Measurements from ENCODE around the gene KRTAP8-1.

Gene KRTAP8-1

GRCh38 chr21:30813174-30813573 lies at the start of gene KRTAP8-1:
TSS of gene KRTAP8-1 (minus strand) at chr21:30813274. CDS start at chr21:30813220, 54 bp downstream.
- DNase-seq = no peak

- no peak for DNase-seq
Measured at GRCh38 chr21:30847627-30848500, 34.8 kb upstream of the KRTAP8-1 start.

GRCh38 chr21:30842990-30843389 lies 29.9 kb upstream of the KRTAP8-1 start:
- DNase-seq = no peak

- DNase-seq = no peak
Measured at GRCh38 chr21:30839304-30839703, 26.2 kb upstream of the KRTAP8-1 start.

- DNase-seq = no peak
Measured at GRCh38 chr21:30838536-30838935, 25.5 kb upstream of the KRTAP8-1 start.

- no peak for DNase-seq
Measured at GRCh38 chr21:30831194-30831765, 18.2 kb upstream of the KRTAP8-1 start.

GRCh38 chr21:30829659-30830058 lies 16.6 kb upstream of the KRTAP8-1 start, which contains the start of gene KRTAP7-1:
TSS of gene KRTAP7-1 (minus strand) at chr21:30829759. CDS start at chr21:30829698, 61 bp downstream.
- no peak for DNase-seq

GRCh38 chr21:30818837-30819610 lies 6.0 kb upstream of the KRTAP8-1 start:
- no peak for DNase-seq

GRCh38 chr21:30800605-30801004 lies 12.5 kb downstream of the KRTAP8-1 start:
- DNase-seq = no peak

GRCh38 chr21:30793581-30794314 lies 19.3 kb downstream of the KRTAP8-1 start:
- DNase-seq = no peak

- no peak for DNase-seq
Measured at GRCh38 chr21:30779249-30779648, 33.8 kb downstream of the KRTAP8-1 start.

GRCh38 chr21:30769724-30770431 lies 43.2 kb downstream of the KRTAP8-1 start:
- DNase-seq = no peak
